DMS153 treated with DMSO at 0.1 percent for 48 hours (cell line): Measurements from ENCODE around the gene OSMR.

Experiments used
- DNase-seq: peaks from one replicate; lab custom pipeline; 2025; ENCODE audit not compliant: unreplicated experiment; lab: John Stamatoyannopoulos, UW

Gene OSMR

DNA sequence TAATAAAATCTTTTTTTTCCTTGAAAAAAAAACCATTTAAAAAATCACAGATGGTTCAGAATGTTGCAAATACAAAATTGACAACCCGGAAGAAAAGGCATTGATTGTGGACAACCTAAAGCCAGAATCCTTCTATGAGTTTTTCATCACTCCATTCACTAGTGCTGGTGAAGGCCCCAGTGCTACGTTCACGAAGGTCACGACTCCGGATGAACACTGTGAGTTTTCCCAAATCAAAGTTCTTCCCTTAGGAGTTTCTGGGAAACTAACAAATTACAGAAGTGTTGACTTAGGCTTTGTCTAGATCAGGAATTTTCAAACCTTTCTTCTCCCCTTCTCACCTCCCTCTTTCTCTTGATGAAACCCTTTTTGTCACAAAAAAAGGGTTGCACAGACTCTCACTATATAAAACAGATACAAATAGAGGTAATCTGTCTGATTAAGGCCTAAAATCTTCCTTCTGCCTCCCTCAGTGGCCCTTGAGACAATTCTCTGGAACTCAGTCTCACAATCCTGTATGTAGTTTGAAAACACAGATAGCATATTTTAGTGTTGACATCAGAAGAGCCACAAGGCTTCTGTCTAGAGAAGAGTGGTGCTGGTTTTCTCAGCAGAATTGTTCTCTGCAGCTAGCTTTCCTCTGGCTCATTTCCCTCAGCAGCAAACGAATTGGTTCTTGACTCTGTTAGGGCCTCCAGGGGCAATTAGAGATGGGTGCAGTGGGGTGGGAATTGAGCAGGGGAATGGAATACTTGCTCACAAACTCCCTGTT, 79.5 kb downstream of the OSMR start:
- no peak for DNase-seq

DNA sequence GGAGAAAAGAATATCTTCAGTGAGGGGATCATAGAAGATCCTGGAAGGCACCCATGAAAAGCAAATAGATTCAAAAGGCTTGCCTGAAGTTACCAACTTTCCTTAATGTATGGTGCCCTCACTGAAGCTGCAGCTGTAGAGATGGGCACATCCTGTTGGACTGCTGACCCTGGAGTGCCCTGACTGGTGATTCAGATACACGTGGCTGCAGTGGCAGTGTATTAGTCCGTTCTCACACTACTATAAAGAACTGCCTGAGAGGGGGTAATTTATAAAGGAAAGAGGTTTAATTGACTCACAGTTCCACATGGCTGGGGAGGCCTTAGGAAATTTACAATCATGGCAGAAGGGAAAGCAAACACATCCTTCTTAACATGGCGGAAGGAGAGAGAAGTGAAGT, 80.3 kb downstream of the OSMR start:
- no peak for DNase-seq

DNA sequence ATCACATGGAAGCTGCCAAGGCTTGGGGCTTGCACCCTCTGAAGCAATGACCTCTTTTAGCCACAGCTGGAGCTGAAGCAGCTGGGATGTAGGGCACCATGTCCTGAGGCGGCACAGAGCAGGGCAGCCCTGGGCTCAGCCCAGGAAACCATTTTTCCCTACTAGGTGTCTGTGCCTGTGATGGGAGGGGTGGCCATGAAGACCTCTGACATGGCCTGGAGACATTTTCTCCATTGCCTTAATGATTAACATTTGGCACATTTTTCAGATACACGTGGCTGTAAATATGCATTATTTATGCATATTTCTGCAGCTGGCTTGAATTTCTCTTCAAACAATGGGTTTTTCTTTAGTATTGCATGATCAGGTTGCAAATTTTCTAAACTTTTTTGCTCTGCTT, 81.7 kb downstream of the OSMR start:
- DNase-seq = no peak

DNA sequence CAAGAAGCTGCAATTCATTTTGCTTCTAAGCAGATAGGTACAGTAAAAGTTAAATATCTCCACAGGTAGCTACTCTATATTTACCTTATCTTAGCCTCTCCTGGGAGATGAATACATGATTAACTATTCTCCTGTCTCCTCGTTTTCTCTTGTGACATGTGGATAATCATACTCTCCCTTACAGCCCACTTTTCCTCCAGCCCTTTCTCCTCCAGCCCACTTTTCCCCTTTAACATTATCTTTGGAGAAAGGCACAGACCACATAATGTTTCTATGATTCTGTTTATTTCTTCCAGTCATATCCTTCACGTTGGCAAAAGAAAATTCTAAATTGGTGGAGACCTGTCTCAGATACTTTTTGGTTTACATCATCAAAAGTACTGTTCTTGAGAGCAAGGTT, 84.0 kb downstream of the OSMR start:
- no peak for DNase-seq

DNA sequence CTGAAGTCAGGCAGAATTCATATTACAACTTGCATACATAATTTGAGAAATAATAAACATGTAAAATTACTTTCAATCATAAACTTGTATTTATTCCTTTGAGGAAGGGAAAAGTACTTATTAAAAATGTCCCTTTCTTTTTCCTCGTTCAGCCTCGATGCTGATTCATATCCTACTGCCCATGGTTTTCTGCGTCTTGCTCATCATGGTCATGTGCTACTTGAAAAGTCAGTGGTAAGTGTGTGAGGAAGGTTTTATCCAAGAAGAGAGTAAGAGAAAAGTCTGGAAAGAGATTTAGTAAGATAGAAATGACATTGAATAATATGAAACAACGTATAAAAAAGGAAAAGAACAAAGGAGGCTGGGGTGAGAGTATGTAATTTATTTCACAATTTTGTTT, 85.9 kb downstream of the OSMR start:
- no peak for DNase-seq

DNA sequence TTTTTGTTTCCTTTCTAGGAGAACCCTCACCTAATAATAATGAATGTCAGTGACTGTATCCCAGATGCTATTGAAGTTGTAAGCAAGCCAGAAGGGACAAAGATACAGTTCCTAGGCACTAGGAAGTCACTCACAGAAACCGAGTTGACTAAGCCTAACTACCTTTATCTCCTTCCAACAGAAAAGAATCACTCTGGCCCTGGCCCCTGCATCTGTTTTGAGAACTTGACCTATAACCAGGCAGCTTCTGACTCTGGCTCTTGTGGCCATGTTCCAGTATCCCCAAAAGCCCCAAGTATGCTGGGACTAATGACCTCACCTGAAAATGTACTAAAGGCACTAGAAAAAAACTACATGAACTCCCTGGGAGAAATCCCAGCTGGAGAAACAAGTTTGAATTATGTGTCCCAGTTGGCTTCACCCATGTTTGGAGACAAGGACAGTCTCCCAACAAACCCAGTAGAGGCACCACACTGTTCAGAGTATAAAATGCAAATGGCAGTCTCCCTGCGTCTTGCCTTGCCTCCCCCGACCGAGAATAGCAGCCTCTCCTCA, 87.1 kb downstream of the OSMR start:
- DNase-seq = no peak

DNA sequence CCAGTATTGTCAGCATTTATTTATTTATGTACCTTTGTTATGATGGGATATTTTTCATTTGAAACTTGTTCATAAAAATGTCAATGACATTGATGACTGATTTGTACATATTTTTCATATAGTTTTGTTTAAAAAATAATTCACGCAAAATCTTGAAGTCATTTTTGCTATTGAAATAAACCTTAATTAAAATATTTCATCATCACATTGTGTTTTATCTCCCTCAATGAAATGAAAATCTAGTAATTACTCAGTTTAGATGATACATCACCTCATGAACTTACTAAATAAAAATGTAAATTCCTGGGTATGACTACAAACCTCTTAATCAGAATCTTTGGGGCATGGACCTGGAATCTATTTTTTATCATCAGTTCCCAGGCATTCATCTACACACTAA, 89.6 kb downstream of the OSMR start:
- no peak for DNase-seq

DNA sequence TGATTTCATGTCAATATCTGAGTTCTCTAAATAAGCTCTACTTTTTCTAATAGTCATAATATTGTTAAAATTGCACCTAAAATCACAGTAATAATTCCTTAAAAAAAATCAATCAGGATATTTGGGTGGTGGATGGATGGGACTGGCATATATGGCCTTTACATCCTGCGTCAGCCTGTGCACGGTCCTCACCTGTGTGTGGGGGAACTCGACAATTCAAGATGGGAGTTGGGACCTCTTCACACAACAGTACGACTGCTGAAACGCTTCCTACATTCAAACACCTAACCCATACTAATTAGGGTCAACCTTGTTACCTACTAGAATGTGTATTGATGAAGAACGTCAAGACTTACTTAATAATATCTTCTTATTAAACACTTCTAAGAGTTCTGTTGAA, 90.5 kb downstream of the OSMR start:
- no peak for DNase-seq

DNA sequence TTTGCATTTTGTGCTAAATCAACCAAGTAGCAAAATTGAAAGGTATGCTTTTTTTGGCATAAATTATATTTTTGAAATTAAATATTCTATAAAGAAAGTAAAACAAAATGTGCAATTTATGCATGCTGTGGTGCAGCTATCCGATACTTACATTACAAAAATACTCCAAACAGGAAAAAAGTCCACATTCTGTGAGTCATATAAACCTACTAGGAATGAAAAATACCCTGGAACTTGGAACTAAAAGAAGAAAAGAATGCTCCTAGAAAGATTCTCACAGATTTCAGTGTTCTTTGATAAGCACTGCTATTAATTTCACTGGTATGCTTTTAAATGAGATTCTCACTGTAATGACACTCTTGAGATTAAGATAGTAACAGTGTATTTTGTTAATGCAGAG, 92.6 kb downstream of the OSMR start:
- DNase-seq = no peak

DNA sequence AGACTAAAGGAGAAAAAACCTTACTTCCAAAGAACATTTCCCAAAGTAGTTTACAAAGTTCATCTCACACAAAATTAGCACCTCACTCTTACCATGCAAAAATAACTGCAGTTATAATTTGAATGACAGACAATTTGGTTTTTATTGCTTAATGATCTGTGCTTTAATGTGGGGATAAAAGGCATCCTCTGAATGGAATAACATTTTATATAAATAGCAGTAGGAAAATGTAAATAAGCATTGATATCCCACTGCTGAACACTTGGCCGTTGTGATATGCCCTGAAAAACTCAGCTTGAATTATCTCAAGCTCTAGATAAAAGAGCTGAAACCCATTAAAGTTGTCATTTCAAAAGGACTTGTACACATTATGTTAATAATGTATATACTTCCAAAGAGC, 93.2 kb downstream of the OSMR start:
- no peak for DNase-seq

DNA sequence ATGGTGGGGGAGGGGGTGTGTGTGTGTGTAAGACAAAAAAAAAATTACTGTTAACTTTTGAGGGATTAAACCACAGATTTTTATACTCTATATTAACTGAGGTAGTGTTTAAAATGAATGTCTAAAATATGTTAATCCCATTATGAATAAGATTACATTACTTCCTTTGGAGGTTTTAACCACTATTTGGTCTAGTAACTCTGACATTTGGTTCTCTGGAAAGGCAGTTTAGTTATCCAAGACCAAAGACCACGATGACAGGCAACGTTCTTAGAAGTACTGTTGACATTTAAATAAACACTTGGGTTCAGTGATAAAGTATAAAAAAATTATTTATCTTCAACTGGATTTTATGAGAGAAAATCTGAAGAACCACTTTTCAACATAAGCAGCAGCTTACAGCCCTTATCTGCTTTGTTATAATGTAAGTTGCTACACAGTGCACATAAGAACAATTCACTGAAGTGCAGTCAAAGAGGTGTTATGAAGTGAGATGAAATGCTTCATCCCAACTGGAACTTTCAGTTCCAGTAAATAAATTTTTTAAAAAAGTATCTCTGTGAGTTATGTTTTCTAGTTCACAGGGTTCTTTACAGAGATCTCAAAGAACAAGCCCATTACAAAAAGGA, 94.5 kb downstream of the OSMR start:
- DNase-seq = no peak

DNA sequence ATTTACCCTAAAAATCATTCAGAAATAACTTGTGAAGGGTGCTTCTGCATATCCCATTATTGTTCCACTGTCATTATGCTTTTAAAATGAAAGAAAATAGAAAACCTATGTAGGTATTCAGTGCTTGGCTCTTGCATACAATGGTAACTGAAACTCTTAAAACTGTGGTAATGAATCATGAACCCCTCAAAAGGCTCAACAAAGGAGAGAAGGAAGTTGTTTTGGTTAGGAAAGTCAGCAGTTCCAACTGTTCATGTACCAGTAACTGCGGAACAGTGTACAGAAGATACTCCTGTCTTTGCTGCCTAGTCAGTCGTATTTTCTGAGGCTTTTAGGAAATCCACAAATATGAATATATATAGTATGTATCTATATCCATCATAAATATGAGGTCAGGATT, 96.1 kb downstream of the OSMR start:
- no peak for DNase-seq

DNA sequence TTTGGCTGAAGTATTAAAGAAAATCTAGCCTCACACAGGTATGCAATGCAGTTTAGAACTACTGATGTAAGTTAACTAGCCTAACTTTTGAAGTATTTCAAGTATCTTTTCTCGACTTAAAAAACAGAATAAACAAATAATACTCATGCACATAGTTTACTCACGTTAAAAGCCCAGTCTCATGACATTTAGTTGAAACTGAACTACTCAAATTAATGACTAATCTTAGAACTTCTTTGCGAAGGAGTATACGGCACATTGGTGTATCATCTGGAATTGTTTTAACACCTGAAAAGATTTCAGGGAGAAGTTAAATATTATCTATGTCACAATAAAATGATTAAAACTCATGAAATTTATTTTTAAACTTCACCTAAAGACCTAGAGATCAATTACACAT, 98.5 kb downstream of the OSMR start:
- no peak for DNase-seq

DNA sequence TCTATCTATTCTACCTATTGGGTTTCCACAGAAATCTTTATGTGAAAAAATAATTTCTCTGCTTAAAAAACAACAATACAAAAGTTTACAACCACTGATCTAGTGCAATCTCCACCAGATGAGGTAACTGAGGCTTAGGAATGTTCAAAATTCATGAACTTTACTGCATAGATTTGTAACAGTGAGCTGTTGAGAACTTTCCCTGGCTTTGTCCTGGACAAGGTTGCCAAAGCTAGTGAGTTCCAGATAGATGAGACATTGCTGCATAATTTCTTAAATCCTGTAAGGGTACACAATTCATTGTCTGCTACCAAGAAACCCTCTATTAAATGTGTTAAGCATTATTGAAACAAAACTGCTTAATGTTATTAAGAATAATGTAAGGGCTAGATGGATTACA, 102.7 kb downstream of the OSMR start:
- no peak for DNase-seq

DNA sequence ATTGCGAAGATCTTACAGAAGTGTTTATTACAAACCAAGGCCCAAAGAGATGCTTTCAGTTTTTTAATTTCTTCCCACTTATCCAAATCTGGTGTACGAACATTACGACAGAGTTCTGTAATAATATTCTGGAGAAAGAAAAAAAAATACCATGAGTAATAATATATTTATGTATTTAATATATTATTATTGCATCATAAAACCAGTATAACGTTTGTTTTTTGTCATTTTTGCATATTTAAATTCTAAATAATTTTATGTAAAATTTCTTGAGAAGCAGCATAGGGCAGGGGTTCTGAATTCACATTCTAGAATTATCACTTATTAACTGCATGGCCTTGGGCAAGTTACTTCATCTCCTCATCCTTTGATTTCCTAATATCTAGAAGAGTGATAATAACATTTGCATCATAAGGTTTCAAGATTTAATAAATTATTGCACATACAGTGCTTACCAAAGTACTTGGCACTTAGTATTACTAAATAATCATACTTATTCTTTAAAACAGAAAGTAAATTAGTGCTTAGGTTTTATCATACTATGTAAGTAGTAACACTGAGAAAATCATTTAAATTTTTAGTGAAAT, 107.7 kb downstream of the OSMR start:
- DNase-seq = no peak

DNA sequence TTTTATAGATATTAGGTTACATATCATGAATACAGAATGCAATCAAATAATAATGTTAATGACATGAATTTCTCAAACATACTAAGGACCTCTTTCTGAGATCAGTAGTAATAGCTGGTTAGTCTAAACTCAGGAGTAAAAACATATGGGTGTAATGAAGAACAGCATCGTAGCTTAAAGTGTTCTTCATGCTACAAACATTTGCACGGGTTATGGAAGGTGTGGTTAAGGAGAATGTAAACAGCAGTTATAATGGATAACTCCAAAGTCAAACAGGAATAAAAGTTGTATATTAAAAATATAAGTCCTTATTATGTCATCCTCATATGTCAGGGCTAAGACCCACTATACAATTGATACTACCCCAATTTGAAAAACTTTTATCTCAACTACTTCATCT, 115.9 kb downstream of the OSMR start:
- no peak for DNase-seq

DNA sequence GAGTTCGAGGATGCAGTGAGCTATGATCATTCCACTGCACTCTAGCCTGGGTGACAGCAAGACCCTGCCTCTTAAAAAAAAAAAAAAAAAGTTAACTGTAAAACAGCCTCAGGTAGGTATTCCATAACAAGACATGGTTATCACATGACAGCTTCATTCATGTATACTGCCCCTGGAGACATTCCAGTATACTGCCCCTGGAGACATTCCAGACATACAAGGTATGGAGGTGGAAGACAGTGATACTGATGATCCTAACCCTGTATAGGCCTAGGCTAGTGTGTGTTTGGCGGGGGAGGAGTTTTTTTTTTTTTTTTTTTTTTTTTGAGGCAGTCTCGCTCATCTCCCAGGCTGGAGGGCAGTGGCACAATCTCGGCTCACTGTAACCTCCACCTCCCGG, 122.9 kb downstream of the OSMR start:
- no peak for DNase-seq

DNA sequence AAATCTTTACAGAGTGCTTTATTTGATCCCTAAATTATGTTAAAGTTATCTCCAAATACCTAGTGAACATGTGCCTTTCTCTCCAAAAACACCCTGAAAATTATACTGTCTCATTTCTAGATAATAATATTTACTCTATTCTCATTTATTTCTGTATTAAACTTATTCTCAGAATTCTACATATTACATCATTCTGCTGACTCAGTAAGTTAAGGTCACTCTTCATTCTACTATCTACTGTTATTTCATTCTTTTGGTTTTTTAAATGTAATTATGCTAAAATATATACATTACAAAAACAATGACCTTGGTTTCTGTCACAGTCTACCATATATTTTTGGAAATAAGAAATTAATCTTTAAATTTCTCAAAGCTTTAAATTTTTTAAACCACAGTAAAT, 132.2 kb downstream of the OSMR start:
- no peak for DNase-seq

DNA sequence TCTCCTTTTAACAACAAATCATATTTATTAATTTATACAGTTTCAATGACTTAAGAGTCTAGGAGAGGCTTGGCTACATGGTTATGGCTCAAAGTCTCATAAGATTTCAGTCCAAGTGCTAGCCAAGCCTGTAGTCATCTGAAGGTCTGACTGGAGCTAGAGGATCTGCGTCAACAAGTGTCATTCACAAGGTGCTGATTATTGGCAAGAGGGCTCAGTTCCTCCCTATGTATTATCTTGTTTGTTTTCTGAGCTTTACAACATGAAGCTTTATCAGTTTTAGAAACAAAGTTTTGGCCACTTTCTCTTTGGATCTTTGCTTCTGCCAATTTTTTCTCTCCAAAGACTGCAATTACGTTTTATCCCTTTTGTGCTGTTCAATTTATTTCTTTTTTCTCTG, 133.7 kb downstream of the OSMR start:
- no peak for DNase-seq
